Measurements from ENCODE around the gene PTPN13.

GRCh38 chr4:86688026-86688425 is 93.9 kb downstream of the PTPN13 start:
- TF ChIP-seq POLR2AphosphoS5 (IDR thresholded peaks at IDR 0.05) (no peak), CTCF (IDR thresholded peaks at IDR 0.05) (no peak), POLR2A (IDR thresholded peaks at IDR 0.05) (no peak)
